Activated T-cell treated with anti-CD3 and anti-CD28 coated beads, Interleukin-2, amount 50 U/mL, for 4 hours (primary cell): ENCODE data around the gene HACD3. TPM values are rescaled to one million over a fixed set of nuclear protein-coding genes. Genes with fewer than 3 reads are reported as not detected.

Experiments used
- ATAC-seq, 2 donors: fragments of 200-7000 bp; cut with Tn5 transposase; one replicate each; pipeline ENCODE4 v1.10.0; 2021
- DNase-seq: peaks from one replicate; pipeline ENCODE4 v3.0.0-alpha.2; 2020
- H3K27me3 Mint-ChIP-seq: one replicate; pipeline ENCODE4 v1.8.0; 2021; ENCODE audit warnings: low read depth, mixed read lengths
- H3K36me3 Mint-ChIP-seq: one replicate; pipeline ENCODE4 v1.8.0; 2022; ENCODE audit warnings: mixed read lengths; ENCODE audit not compliant: insufficient read depth
- H3K4me1 Mint-ChIP-seq: one replicate; pipeline ENCODE4 v1.8.0; 2021; ENCODE audit warnings: low read depth, mixed read lengths
- H3K4me3 Mint-ChIP-seq: one replicate; pipeline ENCODE4 v1.8.0; 2021; ENCODE audit warnings: mild to moderate bottlenecking, moderate library complexity, mixed read lengths
- H3K9me3 Mint-ChIP-seq: one replicate; pipeline ENCODE4 v1.8.0; 2021; ENCODE audit warnings: mixed read lengths
- total RNA-seq, 3 donors: library from RNA; stranded (reverse); gene quantifications; one replicate each; pipeline ENCODE4 v1.2.1, GENCODE V29; 2021

The HACD3 gene
- total RNA-seq, 3 donors from 2014 or later: 44.0 to 53.9 (median 45.9) TPM

- ATAC-seq (no peak), DNase-seq (no peak)
- H3K4me1 Mint-ChIP-seq: no peaks in the 10 kb centered on the region
- no peaks in the 10 kb centered on the region for H3K9me3 Mint-ChIP-seq
- H3K36me3 Mint-ChIP-seq: peaks cover 17% of the 10 kb centered on the region
- H3K4me3 Mint-ChIP-seq: no peak overlapping the region
- H3K27me3 Mint-ChIP-seq: no peaks in the 10 kb centered on the region
Observed at GRCh38 chr15:65623103-65623502, 92.8 kb downstream of the HACD3 start.

- H3K36me3 Mint-ChIP-seq: peaks cover 12% of the 10 kb centered on the region
- no peak for ATAC-seq
- no peaks in the 10 kb centered on the region for H3K9me3 Mint-ChIP-seq
- H3K4me1 Mint-ChIP-seq: peaks cover 9% of the 10 kb centered on the region
- DNase-seq: no peak
- H3K27me3 Mint-ChIP-seq: no peaks in the 10 kb centered on the region
- H3K4me3 Mint-ChIP-seq: no peak overlapping the region
Observed at GRCh38 chr15:65626856-65627255, 96.6 kb downstream of the HACD3 start.

Other genes with a start within 250 kb of the HACD3 start
- gene PARP16, start 243.6 kb upstream of the HACD3 start, total RNA-seq: 10 to 100 TPM; 10.5 to 14.1 (median 10.9) TPM
- not detected for gene RNU5A-1, start 234.4 kb upstream of the HACD3 start, total RNA-seq
- 10 to 100 TPM in 1 of 3 donors, not detected in 2; 14.0 TPM for gene RNU5B-1, start 225.8 kb upstream of the HACD3 start, total RNA-seq
- under 1 TPM in 1 of 3 donors, not detected in 2; 0.10 TPM for gene IGDCC3, start 152.5 kb upstream of the HACD3 start, total RNA-seq
- under 1 TPM; 0.66 to 0.98 (median 0.95) TPM for gene IGDCC4, start 107.5 kb upstream of the HACD3 start, total RNA-seq
- gene DPP8, start 12.8 kb upstream of the HACD3 start, total RNA-seq: 10 to 100 TPM; 27.4 to 30.3 (median 29.0) TPM
- 10 to 100 TPM; 58.1 to 65.6 (median 64.4) TPM for gene INTS14, start 80.7 kb downstream of the HACD3 start, total RNA-seq
- gene SLC24A1, start 91.5 kb downstream of the HACD3 start, total RNA-seq: 1 to 10 TPM; 3.2 to 3.4 (median 3.3) TPM